Limb (tissue), 2 donors: ENCODE results near the gene SNAPIN.

Experiments
- DNase-seq, 2 donors: peaks; one replicate each; pipeline ENCODE4 v3.0.0-alpha.2; 2016; ENCODE audit errors: extremely low spot score in 2 of 2

SNAPIN gene

GRCh38 chr1:153658400-153659174, at the start of gene SNAPIN:
Gene SNAPIN, plus strand, starts transcription at chr1:153658703. Its CDS starts 41 bp downstream, at chr1:153658744.
- peak; percentile 93 to 95 for DNase-seq

- no peak for DNase-seq
These were observed 49.5 kb upstream of the SNAPIN start for GRCh38 chr1:153608742-153609584.

GRCh38 chr1:153609585-153609907, 49.0 kb upstream of the SNAPIN start:
- no peak for DNase-seq

GRCh38 chr1:153610334-153610733, 48.2 kb upstream of the SNAPIN start:
- DNase-seq = no peak

GRCh38 chr1:153610811-153611301, 47.6 kb upstream of the SNAPIN start:
- DNase-seq = no peak

- DNase-seq = no peak
These were observed 47.1 kb upstream of the SNAPIN start for GRCh38 chr1:153611356-153611755.

- no peak for DNase-seq
These were observed 46.3 kb upstream of the SNAPIN start for GRCh38 chr1:153612111-153612754.

- peak in 1 of 2 donors; percentile 22 for DNase-seq
These were observed 45.7 kb upstream of the SNAPIN start, which contains the start of gene S100A16 for GRCh38 chr1:153612755-153613331. Gene S100A16, minus strand, starts transcription at chr1:153613137. Its CDS starts 4,986 bp downstream, at chr1:153608151.

- DNase-seq = no peak
These were observed 45.1 kb upstream of the SNAPIN start for GRCh38 chr1:153613406-153613805.

GRCh38 chr1:153614189-153614900, 44.2 kb upstream of the SNAPIN start:
- DNase-seq = no peak

- no peak for DNase-seq
These were observed 43.6 kb upstream of the SNAPIN start for GRCh38 chr1:153614906-153615305.

GRCh38 chr1:153615406-153615805, 43.1 kb upstream of the SNAPIN start:
- DNase-seq = no peak

- DNase-seq = no peak
These were observed 42.2 kb upstream of the SNAPIN start, which contains the start of gene S100A14 for GRCh38 chr1:153616144-153616916. Gene S100A14, minus strand, starts transcription at chr1:153616325. Its CDS starts 467 bp downstream, at chr1:153615858.

GRCh38 chr1:153616917-153617311, 41.6 kb upstream of the SNAPIN start:
- no peak for DNase-seq

- peak in 1 of 2 donors; percentile 79 for DNase-seq
These were observed 40.8 kb upstream of the SNAPIN start for GRCh38 chr1:153617663-153618062.

GRCh38 chr1:153619171-153619570, 39.3 kb upstream of the SNAPIN start:
- no peak for DNase-seq

- no peak for DNase-seq
These were observed 35.4 kb upstream of the SNAPIN start for GRCh38 chr1:153623101-153623500.

GRCh38 chr1:153624965-153625611, 33.4 kb upstream of the SNAPIN start:
- no peak for DNase-seq

GRCh38 chr1:153626477-153626903, 32.0 kb upstream of the SNAPIN start:
- no peak for DNase-seq
